NT2/D1 (cell line): ENCODE measurements around the gene CAB39.

Experiments used
- SUZ12 ChIP-seq: IDR thresholded peaks from 2 replicates; pipeline ENCODE4 v1.6.1; 2011; ENCODE audit not compliant: insufficient read length, insufficient read depth; ENCODE audit errors: extremely low read depth
- YY1 ChIP-seq: IDR thresholded peaks from 2 replicates; pipeline ENCODE4 v1.6.1; 2011; ENCODE audit not compliant: insufficient read length, insufficient read depth
- ZNF274 ChIP-seq: IDR thresholded peaks from 2 replicates; pipeline ENCODE4 v1.6.1; 2011; ENCODE audit warnings: mild to moderate bottlenecking, low read depth, low read length

- TF ChIP-seq YY1 (no peak), SUZ12 (no peak), ZNF274 (no peak)
Measured at GRCh38 chr2:230674966-230675672, 37.5 kb upstream of the CAB39 start.
